Stimulated activated CD8-positive, alpha-beta memory T cell treated with anti-CD3 and anti-CD28 coated beads, Interleukin-4, amount 100 ng/mL, for 4 hours (primary cell): ENCODE data around the gene NRG2.

ENCODE experiments used
- DNase-seq, 2 donors: peaks; one replicate each; pipeline ENCODE4 v3.0.0-alpha.2; 2020; ENCODE audit warnings: low read depth in 2 of 2, low spot score in 1 of 2

The NRG2 gene

GRCh38 chr5:140041099-140041491 lies 2.0 kb downstream of the NRG2 start:
- no peak for DNase-seq

- no peak for DNase-seq
Measured at GRCh38 chr5:140040358-140040757, 2.7 kb downstream of the NRG2 start.

GRCh38 chr5:140039561-140039960 lies 3.5 kb downstream of the NRG2 start:
- no peak for DNase-seq

- DNase-seq, result no peak
Measured at GRCh38 chr5:140038373-140038957, 4.6 kb downstream of the NRG2 start.

- no peak for DNase-seq
Measured at GRCh38 chr5:140037012-140037411, 6.1 kb downstream of the NRG2 start.

GRCh38 chr5:140035881-140036280 lies 7.2 kb downstream of the NRG2 start:
- DNase-seq, result no peak

- no peak for DNase-seq
Measured at GRCh38 chr5:140033037-140033760, 9.9 kb downstream of the NRG2 start.

GRCh38 chr5:140032296-140032695 lies 10.8 kb downstream of the NRG2 start:
- no peak for DNase-seq

- DNase-seq, result no peak
Measured at GRCh38 chr5:140027807-140028206, 15.3 kb downstream of the NRG2 start.

- DNase-seq, result no peak
Measured at GRCh38 chr5:140025736-140026135, 17.4 kb downstream of the NRG2 start.

GRCh38 chr5:140024928-140025327 lies 18.2 kb downstream of the NRG2 start:
- no peak for DNase-seq

- no peak for DNase-seq
Measured at GRCh38 chr5:140023611-140024191, 19.4 kb downstream of the NRG2 start.

GRCh38 chr5:140020601-140021177 lies 22.4 kb downstream of the NRG2 start:
- no peak for DNase-seq

- no peak for DNase-seq
Measured at GRCh38 chr5:140018920-140019644, 24.0 kb downstream of the NRG2 start.

- no peak for DNase-seq
Measured at GRCh38 chr5:140018517-140018916, 24.6 kb downstream of the NRG2 start.

GRCh38 chr5:140018096-140018481 lies 25.0 kb downstream of the NRG2 start:
- DNase-seq, result no peak

- DNase-seq, result no peak
Measured at GRCh38 chr5:140017397-140018095, 25.6 kb downstream of the NRG2 start.

- no peak for DNase-seq
Measured at GRCh38 chr5:140015706-140016105, 27.4 kb downstream of the NRG2 start.

- no peak for DNase-seq
Measured at GRCh38 chr5:140014751-140015150, 28.3 kb downstream of the NRG2 start.

- DNase-seq, result no peak
Measured at GRCh38 chr5:140013536-140013935, 29.6 kb downstream of the NRG2 start.

GRCh38 chr5:140012443-140012842 lies 30.7 kb downstream of the NRG2 start:
- DNase-seq, result no peak
